Spleen (tissue), 7 donors: ENCODE measurements around the gene GRM5.

Experiments
- CTCF ChIP-seq, 11 experiments: fragments of 200-600 bp in 7 of 11; fragments of 450-650 bp in 4 of 11; sonication (generic) in 4 of 11; IDR thresholded peaks in 8 of 11; conservative IDR thresholded peaks in 3 of 11; 1 replicate in 7 of 11; 2 replicates in 4 of 11; pipeline versions ENCODE4 v1.4.0 to v1.8.0; 2016 to 2021; ENCODE audit warnings: antibody characterized with exemption in 11 of 11, inconsistent platforms in 4 of 11, mild to moderate bottlenecking in 1 of 11
- POLR2A ChIP-seq, 3 donors: fragments of 450-650 bp; IDR thresholded peaks; one replicate each; pipeline ENCODE4 v1.5.1; 2017; ENCODE audit warnings: antibody characterized with exemption in 3 of 3, mild to moderate bottlenecking in 1 of 3
- POLR2AphosphoS5 ChIP-seq, 3 donors: sonication (generic); formaldehyde crosslinking; IDR thresholded peaks; one replicate each; pipeline ENCODE4 v1.5.1; 2017; ENCODE audit warnings: antibody characterized with exemption in 3 of 3
- donor health status: DM: no; HTN: no; CAD: no; lungs with moderate emphysema.
- donor health status: DM: no; HTN: no; CAD: no.
- donor health status: DM: no; HTN: no; CAD: no.

GRCh38 chr11:88494848-88495247 is 570.9 kb downstream of the GRM5 start:
- TF ChIP-seq CTCF (IDR thresholded peaks at IDR 0.05 in 8 of 11, conservative IDR thresholded peaks at IDR 0.05 in 3 of 11) (no peak), POLR2AphosphoS5 (IDR thresholded peaks at IDR 0.05) (no peak), POLR2A (IDR thresholded peaks at IDR 0.05) (no peak)
